Natural killer cell (primary cell): ENCODE measurements around the gene FSCB. TPM values are rescaled to one million over a fixed set of nuclear protein-coding genes. Genes with fewer than 3 reads are reported as not detected.
"Not testable (repeated sequence)": the region's sequence is repeated elsewhere in the genome, so short reads cannot be mapped to it uniquely, and the experiment has no call there.

Source experiments
- ATAC-seq, 3 donors: fragments of 150-1000 bp in 2 of 3; fragments of 200-7000 bp in 1 of 3; cut with Tn5 transposase; 1 replicate in 1 of 3; 2 replicates in 2 of 3; pipeline ENCODE4 v1.10.0; 2021; ENCODE audit warnings: mild to moderate bottlenecking in 2 of 3, moderate library complexity in 2 of 3
- DNase-seq, 2 donors: peaks; one replicate each; pipeline versions ENCODE4 v3.0.0 to v3.0.0-alpha.2; 2013 to 2021; ENCODE audit warnings: mixed read lengths in 1 of 2
- H3K27ac ChIP-seq: one replicate; pipeline ENCODE4 v1.5.1; 2013; ENCODE audit warnings: mild to moderate bottlenecking, low read length
- H3K27me3 ChIP-seq: one replicate; pipeline ENCODE4 v1.6.1; 2013; ENCODE audit warnings: low read length; ENCODE audit not compliant: control insufficient read depth, insufficient read depth
- H3K36me3 ChIP-seq: one replicate; pipeline ENCODE4 v1.6.1; 2013; ENCODE audit warnings: low read length; ENCODE audit not compliant: control insufficient read depth, insufficient read depth
- H3K4me1 ChIP-seq: one replicate; pipeline ENCODE4 v1.6.1; 2013; ENCODE audit warnings: low read length; ENCODE audit not compliant: control insufficient read depth, insufficient read depth
- H3K4me3 ChIP-seq: one replicate; pipeline ENCODE4 v1.5.1; 2013; ENCODE audit warnings: low read length
- H3K9me3 ChIP-seq: one replicate; pipeline ENCODE4 v1.6.1; 2013; ENCODE audit warnings: low read length; ENCODE audit not compliant: control insufficient read depth, insufficient read depth
- H3K27ac Mint-ChIP-seq, 2 donors: one replicate each; pipeline ENCODE4 v1.8.0; 2022; ENCODE audit warnings: mild to moderate bottlenecking in 2 of 2, mixed read lengths in 2 of 2, moderate library complexity in 1 of 2
- H3K27me3 Mint-ChIP-seq, 2 donors: one replicate each; pipeline ENCODE4 v1.8.0; 2022; ENCODE audit warnings: low read depth in 2 of 2, mixed read lengths in 2 of 2
- H3K36me3 Mint-ChIP-seq: one replicate; pipeline ENCODE4 v1.8.0; 2022; ENCODE audit warnings: mixed read lengths
- H3K4me1 Mint-ChIP-seq, 2 donors: one replicate each; pipeline ENCODE4 v1.8.0; 2022; ENCODE audit warnings: mixed read lengths in 2 of 2
- H3K4me3 Mint-ChIP-seq: one replicate; pipeline ENCODE4 v1.8.0; 2022; ENCODE audit warnings: mild to moderate bottlenecking, moderate library complexity, mixed read lengths
- H3K9me3 Mint-ChIP-seq, 2 donors: one replicate each; pipeline ENCODE4 v1.8.0; 2022; ENCODE audit warnings: mixed read lengths in 2 of 2
- CTCF ChIP-seq: fragments of 200-600 bp; IDR thresholded peaks from one replicate; pipeline ENCODE4 v1.8.0; 2022; ENCODE audit warnings: antibody characterized with exemption
- WGBS: methylation state at CpG from one replicate; pipeline ENCODE4 v1.1.7; 2013; ENCODE audit warnings: missing lambda C conversion rate; ENCODE audit not compliant: insufficient coverage; 5-methylcytosine and 5-hydroxymethylcytosine counted together
- intact Hi-C: fragments of 100-400 bp; cut with micrococcal nuclease; formaldehyde crosslinking; loops from one replicate; pipeline ENCODE4 v1.14.2; 2022
- total RNA-seq, 4 donors: library from RNA; stranded (reverse); fragments of 120-200 nt in 1 of 4; gene quantifications; one replicate each; pipeline versions ENCODE4 v1.2.3 to v1.2.4, GENCODE V29; 2013 to 2022

FSCB gene
- total RNA-seq, 3 donors from 2014 or later (not counting 1 experiment from before 2014, with no cell fraction given) = not detected

- no peak overlapping the region for H3K4me3 ChIP-seq
- Mint-ChIP-seq H3K4me3 (no peak overlapping the region), H3K27me3 (no peaks in the 10 kb centered on the region), H3K27ac (no peak overlapping the region), H3K36me3 (no peaks in the 10 kb centered on the region), H3K9me3 (peaks cover 2 to 13% of the 10 kb centered on the region in 2 donors), H3K4me1 (no peaks in the 10 kb centered on the region)
- no peaks in the 10 kb centered on the region for H3K4me1 ChIP-seq
- no peak overlapping the region for H3K27ac ChIP-seq
- no peaks in the 10 kb centered on the region for H3K36me3 ChIP-seq
- no peak for TF ChIP-seq CTCF
- ATAC-seq (no peak), DNase-seq (no peak)
- H3K27me3 ChIP-seq = no peaks in the 10 kb centered on the region
- H3K9me3 ChIP-seq = peaks cover 7% of the 10 kb centered on the region
- intact Hi-C loops = no loop called here
These were observed 21.1 kb upstream of the FSCB start for GRCh38 chr14:44528180-44528579.

- Mint-ChIP-seq H3K4me3 (no peak overlapping the region), H3K4me1 (no peaks in the 10 kb centered on the region), H3K27me3 (no peaks in the 10 kb centered on the region), H3K27ac (no peak overlapping the region), H3K9me3 (peaks cover 8 to 28% of the 10 kb centered on the region in 2 donors), H3K36me3 (peaks cover 6% of the 10 kb centered on the region)
- no peak overlapping the region for H3K4me3 ChIP-seq
- H3K4me1 ChIP-seq = no peaks in the 10 kb centered on the region
- no peak overlapping the region for H3K27ac ChIP-seq
- TF ChIP-seq CTCF = no peak
- H3K36me3 ChIP-seq = no peaks in the 10 kb centered on the region
- ATAC-seq = no peak
- no peaks in the 10 kb centered on the region for H3K27me3 ChIP-seq
- intact Hi-C loops = no loop called here
- peaks cover 6% of the 10 kb centered on the region for H3K9me3 ChIP-seq
- no peak for DNase-seq
- WGBS = 80% methylated on average over 3 of the region's 3 CpGs
These were observed 18.2 kb upstream of the FSCB start for GRCh38 chr14:44525237-44525636.

GRCh38 chr14:44515668-44516067, 8.6 kb upstream of the FSCB start:
- H3K27ac ChIP-seq, H3K4me3 Mint-ChIP-seq, ATAC-seq, intact Hi-C loops, H3K4me1 ChIP-seq, H3K27me3 ChIP-seq, H3K4me3 ChIP-seq, H3K4me1 Mint-ChIP-seq, H3K27me3 Mint-ChIP-seq, H3K36me3 ChIP-seq, H3K9me3 ChIP-seq, H3K27ac Mint-ChIP-seq, DNase-seq: not testable (repeated sequence)
- Mint-ChIP-seq H3K36me3 (peaks cover 25% of the 10 kb centered on the region), H3K9me3 (peaks cover 25 to 36% of the 10 kb centered on the region in 2 donors)
- WGBS = 89% methylated on average over 8 of the region's 8 CpGs

- Mint-ChIP-seq H3K36me3 (peaks cover 18% of the 10 kb centered on the region), H3K4me1 (no peaks in the 10 kb centered on the region), H3K27me3 (no peaks in the 10 kb centered on the region), H3K4me3 (no peak overlapping the region), H3K9me3 (peaks cover 17 to 21% of the 10 kb centered on the region in 2 donors), H3K27ac (no peak overlapping the region)
- peaks cover 5% of the 10 kb centered on the region for H3K9me3 ChIP-seq
- intact Hi-C loops = no loop called here
- ATAC-seq = no peak
- no peak for DNase-seq
- no peaks in the 10 kb centered on the region for H3K4me1 ChIP-seq
- WGBS = 92% methylated on average over 1 of the region's 2 CpGs
- H3K4me3 ChIP-seq = no peak overlapping the region
- no peak overlapping the region for H3K27ac ChIP-seq
- no peaks in the 10 kb centered on the region for H3K27me3 ChIP-seq
- H3K36me3 ChIP-seq = no peaks in the 10 kb centered on the region
- no peak for TF ChIP-seq CTCF
These were observed 1.8 kb upstream of the FSCB start for GRCh38 chr14:44508834-44509233.
